DND-41 (cell line): ENCODE data around the gene PSKH1.
A peak's percentile ranks its signal among the peaks of the same experiment; 100 is the strongest.
"Not testable (repeated sequence)": the region's sequence is repeated elsewhere in the genome, so short reads cannot be mapped to it uniquely, and the experiment has no call there.

Experiments
- ATAC-seq: fragments of 200-7000 bp; cut with Tn5 transposase; 3 replicates; pipeline ENCODE4 v1.9.1; 2021; ENCODE audit warnings: low read depth; ENCODE audit not compliant: insufficient read depth
- DNase-seq: peaks from one replicate; pipeline ENCODE4 v3.0.0-alpha.2; 2020
- H2AFZ ChIP-seq: 2 replicates; pipeline ENCODE4 v1.6.0; 2012; ENCODE audit warnings: low read depth, low read length
- H3K27ac ChIP-seq: 2 replicates; pipeline ENCODE4 v1.5.1; 2012; ENCODE audit warnings: low read length, inconsistent platforms
- H3K27me3 ChIP-seq: fragments of 200-600 bp; sonication (generic); 2 replicates; pipeline ENCODE4 v1.6.0; 2012; ENCODE audit warnings: low read length, mild to moderate bottlenecking, inconsistent platforms; ENCODE audit not compliant: insufficient read depth, poor library complexity
- H3K36me3 ChIP-seq: 2 replicates; pipeline ENCODE4 v1.5.1; 2012; ENCODE audit warnings: low read length, inconsistent platforms; ENCODE audit not compliant: insufficient read depth
- H3K4me1 ChIP-seq: 2 replicates; pipeline ENCODE4 v1.5.1; 2012; ENCODE audit warnings: mild to moderate bottlenecking, low read length; ENCODE audit not compliant: insufficient read depth
- H3K4me2 ChIP-seq: 2 replicates; pipeline ENCODE4 v1.6.0; 2012; ENCODE audit warnings: mild to moderate bottlenecking, moderate library complexity, low read length, inconsistent platforms; ENCODE audit not compliant: insufficient read depth
- H3K4me3 ChIP-seq, 2 experiments: fragments of 200-600 bp in 1 of 2; shearing (Covaris generic) in 1 of 2; 2 replicates each; pipeline ENCODE4 v1.5.1; 2012 to 2016; ENCODE audit warnings: inconsistent platforms in 2 of 2, low read length in 2 of 2, mild to moderate bottlenecking in 2 of 2, low read depth in 1 of 2, moderate library complexity in 1 of 2
- H3K79me2 ChIP-seq: 2 replicates; pipeline ENCODE4 v1.6.0; 2012; ENCODE audit warnings: low read length, inconsistent platforms; ENCODE audit not compliant: insufficient read depth
- H3K9ac ChIP-seq: 2 replicates; pipeline ENCODE4 v1.6.0; 2012; ENCODE audit warnings: low read depth, mild to moderate bottlenecking, inconsistent platforms, low read length, moderate library complexity
- H3K9me3 ChIP-seq: 2 replicates; pipeline ENCODE4 v1.5.1; 2012; ENCODE audit warnings: low read length, moderate library complexity, mild to moderate bottlenecking, inconsistent platforms; ENCODE audit not compliant: insufficient read depth, severe bottlenecking
- H4K20me1 ChIP-seq: 2 replicates; pipeline ENCODE4 v1.6.0; 2012; ENCODE audit warnings: low read length; ENCODE audit not compliant: insufficient read depth
- EZH2 ChIP-seq: IDR thresholded peaks from 3 replicates; pipeline ENCODE4 v1.6.1; 2012; ENCODE audit warnings: borderline replicate concordance, low read depth, mild to moderate bottlenecking, moderate library complexity, low read length, inconsistent platforms; ENCODE audit not compliant: severe bottlenecking
- TF ChIP-seq, protein P1 (sequence below): IDR thresholded peaks from 2 replicates; pipeline ENCODE4 v1.5.1; 2012; ENCODE audit warnings: borderline replicate concordance, low read length, moderate library complexity, mild to moderate bottlenecking; ENCODE audit not compliant: poor library complexity, severe bottlenecking; ENCODE audit errors: extremely low read depth

PSKH1 gene

DNA sequence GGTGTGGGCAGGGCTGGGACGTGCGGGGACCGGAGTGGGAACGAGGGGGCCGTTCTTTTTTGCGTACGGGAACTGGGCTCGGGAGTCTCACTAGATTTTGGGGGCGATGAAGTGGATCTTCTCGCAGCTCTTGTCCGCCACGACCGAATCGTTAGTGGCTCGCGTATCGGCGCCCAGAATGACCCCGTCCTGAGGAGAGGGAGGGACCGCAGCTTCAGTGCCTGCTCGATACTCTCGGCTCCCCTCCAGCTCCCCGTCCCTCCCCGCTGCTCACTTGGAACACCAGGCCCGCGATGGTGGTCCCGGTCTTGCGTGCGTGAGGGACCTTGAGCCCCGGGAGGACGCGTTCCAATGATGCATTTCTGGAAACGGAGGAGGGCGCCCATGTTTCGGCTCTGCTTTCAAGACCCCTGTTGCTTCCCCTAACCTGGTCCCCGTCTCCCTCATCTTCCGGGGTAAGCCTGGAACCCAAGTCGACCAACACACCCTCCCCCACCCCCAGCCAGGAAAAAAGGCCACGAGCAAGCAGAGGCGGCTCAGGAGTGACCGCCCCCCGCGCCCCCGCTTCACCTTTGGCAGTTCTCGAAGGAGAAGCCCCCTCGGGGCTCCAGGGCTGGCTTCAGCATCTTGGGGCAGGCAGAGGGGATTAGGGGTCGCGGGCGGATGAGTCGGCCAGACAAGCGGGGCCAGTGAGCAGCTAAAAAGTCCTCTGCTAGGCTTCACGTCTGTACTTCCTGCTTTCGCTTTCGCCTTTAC lies 43.2 kb downstream of the PSKH1 start, which contains the start of gene PSMB10:
TSS of gene PSMB10 (minus strand) at position 727 of the 756 bp plus-strand sequence. CDS start at position 626, 101 bp downstream.
- DNase-seq: no peak
- peak within 1 kb of the TSS; percentile 92 for H3K27ac ChIP-seq

DNA sequence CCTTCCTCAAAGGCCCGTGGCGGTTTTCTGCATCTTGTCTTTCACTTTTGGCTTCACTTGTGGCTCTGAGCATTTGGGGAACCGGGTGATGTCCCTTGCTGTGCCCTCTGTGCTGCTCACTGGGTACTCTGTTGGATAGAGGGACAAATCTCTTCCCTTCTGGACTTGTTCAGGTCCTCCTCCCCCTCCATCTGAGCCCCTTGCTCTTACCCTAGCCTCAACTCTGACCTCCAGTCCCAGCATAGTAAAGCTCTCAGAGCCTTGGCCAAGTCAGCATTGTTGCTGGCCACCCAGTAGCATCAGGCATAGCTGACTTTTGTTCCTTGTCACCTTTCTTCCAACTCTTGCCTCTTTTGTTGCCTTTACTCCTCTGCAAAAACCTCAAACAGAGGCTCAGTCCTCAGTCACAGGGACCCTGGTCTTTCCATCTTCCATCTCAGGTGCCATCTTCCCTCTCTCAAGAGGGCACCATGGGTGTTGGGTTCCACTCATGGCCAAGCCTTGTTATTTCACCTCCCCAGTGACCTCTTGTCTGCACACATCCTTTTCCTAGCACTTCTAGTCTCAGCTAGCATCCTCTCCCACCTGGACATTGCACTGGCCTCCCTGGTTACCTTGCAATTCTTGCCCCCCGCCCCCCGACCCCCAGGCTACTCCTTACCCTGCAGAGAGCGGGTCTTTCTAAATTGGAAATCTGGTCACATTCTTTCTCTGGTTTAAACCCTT lies 44.0 kb downstream of the PSKH1 start:
- H3K36me3 ChIP-seq: peaks cover 47% of the 10 kb centered on the region
- peak overlapping the region; percentile 72 to 91; a peak in 3 of 4 replicates for H3K4me3 ChIP-seq
- no peaks in the 10 kb centered on the region for H3K9me3 ChIP-seq
- H2AFZ ChIP-seq: peak overlapping the region; percentile 76
- peaks cover 19% of the 10 kb centered on the region for H4K20me1 ChIP-seq
- no peaks in the 10 kb centered on the region for H3K27me3 ChIP-seq
- peak overlapping the region; percentile 92 for H3K27ac ChIP-seq
- peaks cover 32% of the 10 kb centered on the region for H3K79me2 ChIP-seq
- H3K4me2 ChIP-seq: peak overlapping the region; percentile 98
- TF ChIP-seq, protein P1, sequence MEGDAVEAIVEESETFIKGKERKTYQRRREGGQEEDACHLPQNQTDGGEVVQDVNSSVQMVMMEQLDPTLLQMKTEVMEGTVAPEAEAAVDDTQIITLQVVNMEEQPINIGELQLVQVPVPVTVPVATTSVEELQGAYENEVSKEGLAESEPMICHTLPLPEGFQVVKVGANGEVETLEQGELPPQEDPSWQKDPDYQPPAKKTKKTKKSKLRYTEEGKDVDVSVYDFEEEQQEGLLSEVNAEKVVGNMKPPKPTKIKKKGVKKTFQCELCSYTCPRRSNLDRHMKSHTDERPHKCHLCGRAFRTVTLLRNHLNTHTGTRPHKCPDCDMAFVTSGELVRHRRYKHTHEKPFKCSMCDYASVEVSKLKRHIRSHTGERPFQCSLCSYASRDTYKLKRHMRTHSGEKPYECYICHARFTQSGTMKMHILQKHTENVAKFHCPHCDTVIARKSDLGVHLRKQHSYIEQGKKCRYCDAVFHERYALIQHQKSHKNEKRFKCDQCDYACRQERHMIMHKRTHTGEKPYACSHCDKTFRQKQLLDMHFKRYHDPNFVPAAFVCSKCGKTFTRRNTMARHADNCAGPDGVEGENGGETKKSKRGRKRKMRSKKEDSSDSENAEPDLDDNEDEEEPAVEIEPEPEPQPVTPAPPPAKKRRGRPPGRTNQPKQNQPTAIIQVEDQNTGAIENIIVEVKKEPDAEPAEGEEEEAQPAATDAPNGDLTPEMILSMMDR: no peak
- TF ChIP-seq EZH2: no peak
- H3K4me1 ChIP-seq: peaks cover 26% of the 10 kb centered on the region
- ATAC-seq (peak; percentile 78), DNase-seq (peak; percentile 90)
- H3K9ac ChIP-seq: peak overlapping the region; percentile 84

More for the DNA sequence above, 43.2 kb downstream of the PSKH1 start, which contains the start of gene PSMB10:
- no peaks in the 10 kb centered on the region for H3K9me3 ChIP-seq
- peak within 1 kb of the TSS; percentile 72 to 91 for H3K4me3 ChIP-seq
- peaks cover 19% of the 10 kb centered on the region for H4K20me1 ChIP-seq
- peaks cover 32% of the 10 kb centered on the region for H3K79me2 ChIP-seq
- ATAC-seq: peak; percentile 43
- peaks cover 45% of the 10 kb centered on the region for H3K36me3 ChIP-seq
- peaks cover 26% of the 10 kb centered on the region for H3K4me1 ChIP-seq
- peak within 1 kb of the TSS; percentile 76 for H2AFZ ChIP-seq
- peak within 1 kb of the TSS; percentile 98 for H3K4me2 ChIP-seq
- H3K27me3 ChIP-seq: no peaks in the 10 kb centered on the region
- peak within 1 kb of the TSS; percentile 84 for H3K9ac ChIP-seq
- TF ChIP-seq, protein P1: peak; percentile 46
- no peak for TF ChIP-seq EZH2

DNA sequence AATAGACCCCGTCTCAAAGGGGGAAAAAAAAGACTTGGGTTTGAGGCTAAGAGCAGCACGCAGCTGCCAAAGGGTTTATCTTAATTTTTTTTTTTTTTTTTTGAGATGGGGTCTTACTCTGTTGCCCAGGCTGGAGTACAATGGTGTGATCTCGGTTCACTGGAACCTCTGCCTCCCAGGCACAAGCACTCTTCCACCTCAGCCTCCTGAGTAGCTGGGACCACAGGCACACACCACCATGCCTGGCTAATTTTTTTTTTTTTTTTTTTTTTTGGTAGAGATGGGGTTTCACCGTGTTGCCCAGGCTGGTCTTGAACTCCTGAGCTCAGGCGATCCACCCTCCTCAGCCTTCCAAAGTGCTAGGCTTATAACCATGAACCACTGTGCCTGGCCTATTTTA lies 44.7 kb downstream of the PSKH1 start:
- not testable (repeated sequence) for H3K9me3 ChIP-seq, H3K27me3 ChIP-seq, DNase-seq, H2AFZ ChIP-seq, ATAC-seq
- H3K36me3 ChIP-seq: peaks cover 49% of the 10 kb centered on the region
- peak overlapping the region; percentile 98 for H3K4me2 ChIP-seq
- peak overlapping the region in 1 of 2 experiments; percentile 91; a peak in 2 of 4 replicates for H3K4me3 ChIP-seq
- peak overlapping the region; percentile 92 for H3K27ac ChIP-seq
- H3K9ac ChIP-seq: peak overlapping the region; percentile 84
- H4K20me1 ChIP-seq: peaks cover 19% of the 10 kb centered on the region
- peaks cover 26% of the 10 kb centered on the region for H3K4me1 ChIP-seq
- H3K79me2 ChIP-seq: peaks cover 32% of the 10 kb centered on the region
